ENCODE data around the gene PTPRD.
"Not testable (repeated sequence)": the region's sequence is repeated elsewhere in the genome, so short reads cannot be mapped to it uniquely, and the experiment has no call there.

PTPRD gene

GRCh38 chr9:8978334-8978733, 1634.5 kb downstream of the PTPRD start:
- Histone ChIP-seq H3K27me3 (ENCODE audit: control insufficient read depth in 1 of 2, insufficient read depth in 2 of 2, low read length in 2 of 2) (no peaks in the 10 kb centered on the region), H3K4me1 (ENCODE audit: control insufficient read depth in 1 of 2, insufficient read depth in 2 of 2, low read length in 2 of 2) (no peaks in the 10 kb centered on the region)

GRCh38 chr9:8968350-8968749, 1644.5 kb downstream of the PTPRD start:
- H3K9ac ChIP-seq (ENCODE audit: low read depth in 1 of 2, low read length in 2 of 2); H3K4me1 ChIP-seq (ENCODE audit: control insufficient read depth in 1 of 2, insufficient read depth in 2 of 2, low read length in 2 of 2); H3K9me3 ChIP-seq (ENCODE audit: control insufficient read depth in 1 of 2, low read length in 2 of 2); H3K27ac ChIP-seq (ENCODE audit: low read depth, low read length); H3K36me3 ChIP-seq (ENCODE audit: control insufficient read depth in 1 of 2, insufficient read depth in 2 of 2, low read length in 2 of 2); H3K4me3 ChIP-seq (ENCODE audit: low read depth in 1 of 2, low read length in 2 of 2); H3K27me3 ChIP-seq (ENCODE audit: control insufficient read depth in 1 of 2, insufficient read depth in 2 of 2, low read length in 2 of 2): not testable (repeated sequence)

More at GRCh38 chr9:8978334-8978733, 1634.5 kb downstream of the PTPRD start:
- H3K27ac ChIP-seq (ENCODE audit: low read depth, low read length) = no peak overlapping the region
- H3K9me3 ChIP-seq (ENCODE audit: control insufficient read depth in 1 of 2, low read length in 2 of 2) = no peaks in the 10 kb centered on the region
- no peak overlapping the region for H3K9ac ChIP-seq (ENCODE audit: low read depth in 1 of 2, low read length in 2 of 2)
- H3K36me3 ChIP-seq (ENCODE audit: control insufficient read depth in 1 of 2, insufficient read depth in 2 of 2, low read length in 2 of 2) = no peaks in the 10 kb centered on the region
- H3K4me3 ChIP-seq (ENCODE audit: low read depth in 1 of 2, low read length in 2 of 2) = no peak overlapping the region

- Histone ChIP-seq H3K36me3 (ENCODE audit: control insufficient read depth in 1 of 2, insufficient read depth in 2 of 2, low read length in 2 of 2) (no peaks in the 10 kb centered on the region), H3K27ac (ENCODE audit: low read depth, low read length) (no peak overlapping the region), H3K4me3 (ENCODE audit: low read depth in 1 of 2, low read length in 2 of 2) (no peak overlapping the region), H3K9ac (ENCODE audit: low read depth in 1 of 2, low read length in 2 of 2) (no peak overlapping the region), H3K9me3 (ENCODE audit: control insufficient read depth in 1 of 2, low read length in 2 of 2) (no peaks in the 10 kb centered on the region), H3K27me3 (ENCODE audit: control insufficient read depth in 1 of 2, insufficient read depth in 2 of 2, low read length in 2 of 2) (no peaks in the 10 kb centered on the region), H3K4me1 (ENCODE audit: control insufficient read depth in 1 of 2, insufficient read depth in 2 of 2, low read length in 2 of 2) (no peaks in the 10 kb centered on the region)
Observed at GRCh38 chr9:8963885-8964284, 1648.9 kb downstream of the PTPRD start.

- H3K4me1 ChIP-seq (ENCODE audit: control insufficient read depth in 1 of 2, insufficient read depth in 2 of 2, low read length in 2 of 2) = no peaks in the 10 kb centered on the region
- H3K27ac ChIP-seq (ENCODE audit: low read depth, low read length) = no peak overlapping the region
- no peak overlapping the region for H3K4me3 ChIP-seq (ENCODE audit: low read depth in 1 of 2, low read length in 2 of 2)
- no peaks in the 10 kb centered on the region for H3K27me3 ChIP-seq (ENCODE audit: control insufficient read depth in 1 of 2, insufficient read depth in 2 of 2, low read length in 2 of 2)
- no peaks in the 10 kb centered on the region for H3K9me3 ChIP-seq (ENCODE audit: control insufficient read depth in 1 of 2, low read length in 2 of 2)
- H3K36me3 ChIP-seq (ENCODE audit: control insufficient read depth in 1 of 2, insufficient read depth in 2 of 2, low read length in 2 of 2) = no peaks in the 10 kb centered on the region
- H3K9ac ChIP-seq (ENCODE audit: low read depth in 1 of 2, low read length in 2 of 2) = no peak overlapping the region
Observed at GRCh38 chr9:8962084-8962483, 1650.7 kb downstream of the PTPRD start.

GRCh38 chr9:8961186-8961851, 1651.5 kb downstream of the PTPRD start:
- Histone ChIP-seq H3K4me3 (ENCODE audit: low read depth in 1 of 2, low read length in 2 of 2) (no peak overlapping the region), H3K36me3 (ENCODE audit: control insufficient read depth in 1 of 2, insufficient read depth in 2 of 2, low read length in 2 of 2) (no peaks in the 10 kb centered on the region), H3K27ac (ENCODE audit: low read depth, low read length) (no peak overlapping the region), H3K4me1 (ENCODE audit: control insufficient read depth in 1 of 2, insufficient read depth in 2 of 2, low read length in 2 of 2) (no peaks in the 10 kb centered on the region), H3K27me3 (ENCODE audit: control insufficient read depth in 1 of 2, insufficient read depth in 2 of 2, low read length in 2 of 2) (no peaks in the 10 kb centered on the region), H3K9me3 (ENCODE audit: control insufficient read depth in 1 of 2, low read length in 2 of 2) (no peaks in the 10 kb centered on the region), H3K9ac (ENCODE audit: low read depth in 1 of 2, low read length in 2 of 2) (no peak overlapping the region)

- Histone ChIP-seq H3K4me1 (ENCODE audit: control insufficient read depth in 1 of 2, insufficient read depth in 2 of 2, low read length in 2 of 2) (no peaks in the 10 kb centered on the region), H3K27ac (ENCODE audit: low read depth, low read length) (no peak overlapping the region), H3K4me3 (ENCODE audit: low read depth in 1 of 2, low read length in 2 of 2) (no peak overlapping the region), H3K27me3 (ENCODE audit: control insufficient read depth in 1 of 2, insufficient read depth in 2 of 2, low read length in 2 of 2) (no peaks in the 10 kb centered on the region), H3K9me3 (ENCODE audit: control insufficient read depth in 1 of 2, low read length in 2 of 2) (no peaks in the 10 kb centered on the region), H3K9ac (ENCODE audit: low read depth in 1 of 2, low read length in 2 of 2) (no peak overlapping the region), H3K36me3 (ENCODE audit: control insufficient read depth in 1 of 2, insufficient read depth in 2 of 2, low read length in 2 of 2) (no peaks in the 10 kb centered on the region)
Observed at GRCh38 chr9:8960254-8960653, 1652.5 kb downstream of the PTPRD start.

GRCh38 chr9:8958358-8958757, 1654.4 kb downstream of the PTPRD start:
- H3K36me3 ChIP-seq (ENCODE audit: control insufficient read depth in 1 of 2, insufficient read depth in 2 of 2, low read length in 2 of 2) = no peaks in the 10 kb centered on the region
- no peak overlapping the region for H3K4me3 ChIP-seq (ENCODE audit: low read depth in 1 of 2, low read length in 2 of 2)
- H3K9me3 ChIP-seq (ENCODE audit: control insufficient read depth in 1 of 2, low read length in 2 of 2) = no peaks in the 10 kb centered on the region
- no peaks in the 10 kb centered on the region for H3K27me3 ChIP-seq (ENCODE audit: control insufficient read depth in 1 of 2, insufficient read depth in 2 of 2, low read length in 2 of 2)
- H3K4me1 ChIP-seq (ENCODE audit: control insufficient read depth in 1 of 2, insufficient read depth in 2 of 2, low read length in 2 of 2) = no peaks in the 10 kb centered on the region
- H3K27ac ChIP-seq (ENCODE audit: low read depth, low read length) = no peak overlapping the region
- no peak overlapping the region for H3K9ac ChIP-seq (ENCODE audit: low read depth in 1 of 2, low read length in 2 of 2)

GRCh38 chr9:8955315-8955714, 1657.5 kb downstream of the PTPRD start:
- Histone ChIP-seq H3K9me3 (ENCODE audit: control insufficient read depth in 1 of 2, low read length in 2 of 2) (no peaks in the 10 kb centered on the region), H3K4me3 (ENCODE audit: low read depth in 1 of 2, low read length in 2 of 2) (no peak overlapping the region), H3K36me3 (ENCODE audit: control insufficient read depth in 1 of 2, insufficient read depth in 2 of 2, low read length in 2 of 2) (no peaks in the 10 kb centered on the region), H3K4me1 (ENCODE audit: control insufficient read depth in 1 of 2, insufficient read depth in 2 of 2, low read length in 2 of 2) (no peaks in the 10 kb centered on the region), H3K9ac (ENCODE audit: low read depth in 1 of 2, low read length in 2 of 2) (no peak overlapping the region), H3K27ac (ENCODE audit: low read depth, low read length) (no peak overlapping the region), H3K27me3 (ENCODE audit: control insufficient read depth in 1 of 2, insufficient read depth in 2 of 2, low read length in 2 of 2) (no peaks in the 10 kb centered on the region)

GRCh38 chr9:8946461-8946860, 1666.3 kb downstream of the PTPRD start:
- H3K4me3 ChIP-seq (ENCODE audit: low read depth in 1 of 2, low read length in 2 of 2) = no peak overlapping the region
- H3K9ac ChIP-seq (ENCODE audit: low read depth in 1 of 2, low read length in 2 of 2) = no peak overlapping the region
- no peaks in the 10 kb centered on the region for H3K27me3 ChIP-seq (ENCODE audit: control insufficient read depth in 1 of 2, insufficient read depth in 2 of 2, low read length in 2 of 2)
- H3K9me3 ChIP-seq (ENCODE audit: control insufficient read depth in 1 of 2, low read length in 2 of 2) = no peaks in the 10 kb centered on the region
- H3K4me1 ChIP-seq (ENCODE audit: control insufficient read depth in 1 of 2, insufficient read depth in 2 of 2, low read length in 2 of 2) = no peaks in the 10 kb centered on the region
- H3K27ac ChIP-seq (ENCODE audit: low read depth, low read length) = no peak overlapping the region
- no peaks in the 10 kb centered on the region for H3K36me3 ChIP-seq (ENCODE audit: control insufficient read depth in 1 of 2, insufficient read depth in 2 of 2, low read length in 2 of 2)

- no peak overlapping the region for H3K4me3 ChIP-seq (ENCODE audit: low read depth in 1 of 2, low read length in 2 of 2)
- no peaks in the 10 kb centered on the region for H3K27me3 ChIP-seq (ENCODE audit: control insufficient read depth in 1 of 2, insufficient read depth in 2 of 2, low read length in 2 of 2)
- H3K4me1 ChIP-seq (ENCODE audit: control insufficient read depth in 1 of 2, insufficient read depth in 2 of 2, low read length in 2 of 2) = no peaks in the 10 kb centered on the region
- H3K36me3 ChIP-seq (ENCODE audit: control insufficient read depth in 1 of 2, insufficient read depth in 2 of 2, low read length in 2 of 2) = no peaks in the 10 kb centered on the region
- no peak overlapping the region for H3K27ac ChIP-seq (ENCODE audit: low read depth, low read length)
- no peak overlapping the region for H3K9ac ChIP-seq (ENCODE audit: low read depth in 1 of 2, low read length in 2 of 2)
- no peaks in the 10 kb centered on the region for H3K9me3 ChIP-seq (ENCODE audit: control insufficient read depth in 1 of 2, low read length in 2 of 2)
Observed at GRCh38 chr9:8943392-8943791, 1669.4 kb downstream of the PTPRD start.

GRCh38 chr9:8940650-8941049, 1672.2 kb downstream of the PTPRD start:
- Histone ChIP-seq H3K36me3 (ENCODE audit: control insufficient read depth in 1 of 2, insufficient read depth in 2 of 2, low read length in 2 of 2) (no peaks in the 10 kb centered on the region), H3K4me3 (ENCODE audit: low read depth in 1 of 2, low read length in 2 of 2) (no peak overlapping the region), H3K9ac (ENCODE audit: low read depth in 1 of 2, low read length in 2 of 2) (no peak overlapping the region), H3K27me3 (ENCODE audit: control insufficient read depth in 1 of 2, insufficient read depth in 2 of 2, low read length in 2 of 2) (no peaks in the 10 kb centered on the region), H3K27ac (ENCODE audit: low read depth, low read length) (no peak overlapping the region), H3K4me1 (ENCODE audit: control insufficient read depth in 1 of 2, insufficient read depth in 2 of 2, low read length in 2 of 2) (no peaks in the 10 kb centered on the region), H3K9me3 (ENCODE audit: control insufficient read depth in 1 of 2, low read length in 2 of 2) (no peaks in the 10 kb centered on the region)
